CD4-positive, CD25-positive, alpha-beta regulatory T cell (primary cell): Measurements from ENCODE around the gene TGM2. TPM values are rescaled to one million over a fixed set of nuclear protein-coding genes. Genes with fewer than 3 reads are reported as not detected.
A peak's percentile ranks its signal among the peaks of the same experiment; 100 is the strongest.

Source experiments
- ATAC-seq, 2 donors: fragments of 150-1000 bp; cut with Tn5 transposase; one replicate each; pipeline ENCODE4 v1.10.0; 2021; ENCODE audit warnings: low read depth in 2 of 2, moderate number of reproducible peaks in 2 of 2, moderate library complexity in 1 of 2
- DNase-seq, 3 donors: peaks; one replicate each; pipeline versions ENCODE4 v3.0.0 to v3.0.0-alpha.2; 2012 to 2022; ENCODE audit warnings: mixed read lengths in 1 of 3
- H3K27ac ChIP-seq: one replicate; pipeline ENCODE4 v1.7.0; 2013; ENCODE audit warnings: mild to moderate bottlenecking, low read length; ENCODE audit not compliant: insufficient read depth, poor library complexity, severe bottlenecking
- H3K27me3 ChIP-seq: one replicate; pipeline ENCODE4 v1.7.0; 2013; ENCODE audit warnings: low read length; ENCODE audit not compliant: control insufficient read depth, insufficient read depth
- H3K36me3 ChIP-seq: one replicate; pipeline ENCODE4 v1.7.0; 2013; ENCODE audit warnings: mild to moderate bottlenecking, low read length, moderate library complexity; ENCODE audit not compliant: control insufficient read depth, insufficient read depth
- H3K4me1 ChIP-seq: 2 replicates; pipeline ENCODE4 v1.7.0; 2013; ENCODE audit warnings: mild to moderate bottlenecking, low read length; ENCODE audit not compliant: insufficient read depth, control insufficient read depth, poor library complexity, severe bottlenecking
- H3K4me3 ChIP-seq: one replicate; pipeline ENCODE4 v1.7.0; 2013; ENCODE audit warnings: low read depth, mild to moderate bottlenecking, low read length, moderate library complexity
- H3K9me3 ChIP-seq, 2 experiments: 1 replicate in 1 of 2; 2 replicates in 1 of 2; pipeline ENCODE4 v1.7.0; 2013; ENCODE audit warnings: low read length in 2 of 2, mild to moderate bottlenecking in 1 of 2, moderate library complexity in 1 of 2; ENCODE audit not compliant: control insufficient read depth in 2 of 2
- H3K27ac Mint-ChIP-seq, 3 donors: one replicate each; pipeline ENCODE4 v1.8.0; 2020 to 2022; ENCODE audit warnings: mild to moderate bottlenecking in 3 of 3, mixed read lengths in 3 of 3, moderate library complexity in 2 of 3
- H3K27me3 Mint-ChIP-seq: one replicate; pipeline ENCODE4 v1.8.0; 2022; ENCODE audit warnings: mild to moderate bottlenecking, mixed read lengths
- H3K36me3 Mint-ChIP-seq: one replicate; pipeline ENCODE4 v1.8.0; 2020; ENCODE audit warnings: mixed read lengths
- H3K4me1 Mint-ChIP-seq, 4 donors: one replicate each; pipeline ENCODE4 v1.8.0; 2020 to 2022; ENCODE audit warnings: mixed read lengths in 4 of 4, mild to moderate bottlenecking in 1 of 4
- H3K4me3 Mint-ChIP-seq, 4 donors: one replicate each; pipeline ENCODE4 v1.8.0; 2020 to 2022; ENCODE audit warnings: mild to moderate bottlenecking in 4 of 4, mixed read lengths in 4 of 4, moderate library complexity in 3 of 4
- H3K9me3 Mint-ChIP-seq, 7 donors: one replicate each; pipeline ENCODE4 v1.8.0; 2020 to 2022; ENCODE audit warnings: mixed read lengths in 7 of 7, mild to moderate bottlenecking in 3 of 7, moderate library complexity in 2 of 7
- polyA plus RNA-seq, 4 donors: library from polyadenylated mRNA; unstranded; fragments of 300-500 nt; fragmentation: Illumina TruSeq; gene quantifications; one replicate each; pipeline ENCODE4 v1.2.3, GENCODE V29; 2021
- total RNA-seq: library from RNA; stranded (reverse); gene quantifications from one replicate; pipeline ENCODE4 v1.2.3, GENCODE V29; 2022

The TGM2 gene
- total and polyA plus RNA-seq, 5 donors from 2014 or later = 0.13 TPM; not detected in 4

GRCh38 chr20:38138086-38138778, 26.8 kb downstream of the TGM2 start:
- Mint-ChIP-seq H3K4me3 (no peak overlapping the region), H3K27ac (no peak overlapping the region), H3K9me3 (peaks cover 0 to 2% (median 0%) of the 10 kb centered on the region in 7 donors), H3K36me3 (no peaks in the 10 kb centered on the region), H3K4me1 (peaks cover 0 to 9% (median 0%) of the 10 kb centered on the region in 4 donors), H3K27me3 (no peaks in the 10 kb centered on the region)
- H3K4me1 ChIP-seq = no peaks in the 10 kb centered on the region
- no peaks in the 10 kb centered on the region for H3K27me3 ChIP-seq
- H3K36me3 ChIP-seq = no peaks in the 10 kb centered on the region
- no peak for DNase-seq
- no peak overlapping the region for H3K27ac ChIP-seq
- no peaks in the 10 kb centered on the region for H3K9me3 ChIP-seq
- ATAC-seq = no peak
- H3K4me3 ChIP-seq = no peak overlapping the region

GRCh38 chr20:38137441-38138037, 27.5 kb downstream of the TGM2 start:
- H3K27ac ChIP-seq = no peak overlapping the region
- H3K4me1 ChIP-seq = no peaks in the 10 kb centered on the region
- no peaks in the 10 kb centered on the region for H3K9me3 ChIP-seq
- ATAC-seq = no peak
- Mint-ChIP-seq H3K27ac (no peak overlapping the region), H3K9me3 (peaks cover 0 to 2% (median 0%) of the 10 kb centered on the region in 7 donors), H3K27me3 (no peaks in the 10 kb centered on the region), H3K4me3 (no peak overlapping the region), H3K36me3 (no peaks in the 10 kb centered on the region), H3K4me1 (peaks cover 0 to 9% (median 0%) of the 10 kb centered on the region in 4 donors)
- H3K27me3 ChIP-seq = no peaks in the 10 kb centered on the region
- no peaks in the 10 kb centered on the region for H3K36me3 ChIP-seq
- no peak overlapping the region for H3K4me3 ChIP-seq
- no peak for DNase-seq

- no peak overlapping the region for H3K4me3 Mint-ChIP-seq
- no peaks in the 10 kb centered on the region for H3K27me3 ChIP-seq
- H3K27ac ChIP-seq = no peak overlapping the region
- H3K4me1 ChIP-seq = no peaks in the 10 kb centered on the region
- no peak overlapping the region for H3K4me3 ChIP-seq
- no peak overlapping the region for H3K27ac Mint-ChIP-seq
- peaks cover 0 to 2% (median 0%) of the 10 kb centered on the region in 7 donors for H3K9me3 Mint-ChIP-seq
- ATAC-seq (no peak), DNase-seq (no peak)
- H3K27me3 Mint-ChIP-seq = no peaks in the 10 kb centered on the region
- no peaks in the 10 kb centered on the region for H3K36me3 Mint-ChIP-seq
- H3K36me3 ChIP-seq = no peaks in the 10 kb centered on the region
- H3K4me1 Mint-ChIP-seq = peaks cover 0 to 9% (median 0%) of the 10 kb centered on the region in 4 donors
- H3K9me3 ChIP-seq = no peaks in the 10 kb centered on the region
Measured at GRCh38 chr20:38136421-38137245, 28.4 kb downstream of the TGM2 start.

GRCh38 chr20:38135651-38136420, 29.2 kb downstream of the TGM2 start:
- Mint-ChIP-seq H3K27ac (no peak overlapping the region), H3K4me1 (peaks cover 0 to 9% (median 0%) of the 10 kb centered on the region in 4 donors), H3K4me3 (no peak overlapping the region), H3K9me3 (peaks cover 0 to 2% (median 0%) of the 10 kb centered on the region in 7 donors), H3K36me3 (no peaks in the 10 kb centered on the region), H3K27me3 (no peaks in the 10 kb centered on the region)
- DNase-seq (no peak), ATAC-seq (no peak)
- Histone ChIP-seq H3K4me1 (no peaks in the 10 kb centered on the region), H3K27ac (no peak overlapping the region), H3K4me3 (no peak overlapping the region), H3K27me3 (no peaks in the 10 kb centered on the region), H3K9me3 (no peaks in the 10 kb centered on the region), H3K36me3 (no peaks in the 10 kb centered on the region)

- Mint-ChIP-seq H3K9me3 (peaks cover 0 to 2% (median 0%) of the 10 kb centered on the region in 7 donors), H3K4me1 (peaks cover 0 to 9% (median 0%) of the 10 kb centered on the region in 4 donors), H3K27me3 (no peaks in the 10 kb centered on the region), H3K27ac (no peak overlapping the region), H3K36me3 (no peaks in the 10 kb centered on the region), H3K4me3 (no peak overlapping the region)
- no peak overlapping the region for H3K27ac ChIP-seq
- no peak for ATAC-seq
- no peaks in the 10 kb centered on the region for H3K9me3 ChIP-seq
- no peak for DNase-seq
- H3K4me1 ChIP-seq = no peaks in the 10 kb centered on the region
- no peaks in the 10 kb centered on the region for H3K36me3 ChIP-seq
- no peaks in the 10 kb centered on the region for H3K27me3 ChIP-seq
- no peak overlapping the region for H3K4me3 ChIP-seq
Measured at GRCh38 chr20:38135271-38135650, 29.8 kb downstream of the TGM2 start.

GRCh38 chr20:38134427-38135270, 30.4 kb downstream of the TGM2 start:
- H3K27me3 ChIP-seq = no peaks in the 10 kb centered on the region
- H3K4me1 Mint-ChIP-seq = peaks cover 0 to 9% (median 0%) of the 10 kb centered on the region in 4 donors
- no peaks in the 10 kb centered on the region for H3K27me3 Mint-ChIP-seq
- no peaks in the 10 kb centered on the region for H3K4me1 ChIP-seq
- H3K36me3 Mint-ChIP-seq = no peaks in the 10 kb centered on the region
- no peak overlapping the region for H3K4me3 Mint-ChIP-seq
- DNase-seq (peak in 1 of 3 donors; percentile 13), ATAC-seq (no peak)
- H3K27ac Mint-ChIP-seq = no peak overlapping the region
- H3K9me3 ChIP-seq = no peaks in the 10 kb centered on the region
- no peak overlapping the region for H3K4me3 ChIP-seq
- no peak overlapping the region for H3K27ac ChIP-seq
- H3K36me3 ChIP-seq = no peaks in the 10 kb centered on the region
- H3K9me3 Mint-ChIP-seq = peaks cover 0 to 2% (median 0%) of the 10 kb centered on the region in 7 donors
